H1 (cell line): ENCODE measurements around the gene KLHL29. TPM values are rescaled to one million over a fixed set of nuclear protein-coding genes. Genes with fewer than 3 reads are reported as not detected.

Experiments
- ATF2 ChIP-seq: IDR thresholded peaks from 2 replicates; pipeline ENCODE4 v1.6.1; 2012; ENCODE audit warnings: low read length, inconsistent platforms
- EP300 ChIP-seq, 2 experiments: IDR thresholded peaks; 1 replicate in 1 of 2; 2 replicates in 1 of 2; pipeline ENCODE4 v1.6.1; 2011 to 2012; ENCODE audit warnings: low read depth in 2 of 2, low read length in 2 of 2, mild to moderate bottlenecking in 2 of 2, borderline replicate concordance in 1 of 2, inconsistent platforms in 1 of 2, moderate library complexity in 1 of 2
- PHF8 ChIP-seq: fragments of 200-600 bp; sonication (generic); conservative IDR thresholded peaks from 2 replicates; pipeline ENCODE4 v1.7.1; 2012; ENCODE audit warnings: low read depth, mild to moderate bottlenecking, inconsistent platforms, low read length, moderate library complexity
- POU5F1 ChIP-seq: IDR thresholded peaks from 2 replicates; pipeline ENCODE4 v1.6.1; 2011; ENCODE audit warnings: low read depth, mild to moderate bottlenecking, low read length, moderate library complexity
- RNF2 ChIP-seq: fragments of 200-900, 300-1000 bp; sonication (generic); IDR thresholded peaks from 2 replicates; pipeline ENCODE4 v1.7.1; 2016; ENCODE audit warnings: borderline replicate concordance, low read depth, mild to moderate bottlenecking, antibody characterized with exemption, low read length; ENCODE audit not compliant: poor library complexity, severe bottlenecking; ENCODE audit errors: missing control alignments
- SP2 ChIP-seq: IDR thresholded peaks from 2 replicates; pipeline ENCODE4 v1.6.1; 2012; ENCODE audit warnings: mild to moderate bottlenecking, low read length, inconsistent platforms
- SP4 ChIP-seq: IDR thresholded peaks from 2 replicates; pipeline ENCODE4 v1.6.1; 2012; ENCODE audit warnings: low read length, inconsistent platforms
- polyA plus RNA-seq, 7 experiments: library from polyadenylated mRNA; depleted of rRNA in 3 of 7; stranded (reverse) in 5 of 7; unstranded in 2 of 7; fragments of >200 nt in 5 of 7; fragments of 200-250 nt in 2 of 7; gene quantifications; 1 replicate in 5 of 7; 2 replicates in 1 of 7; 4 replicates in 1 of 7; pipeline versions ENCODE4 v1.2.1 to v1.2.3, GENCODE V29; 2011 to 2013; ENCODE audit warnings: missing spikeins in 2 of 7, mixed read lengths in 2 of 7
- total RNA-seq: library from RNA; stranded (reverse); fragmentation: NEBNext Ultra II Directional; extraction: Animal tissue kit (Norgen Biotek cat#: 25700); gene quantifications from 2 replicates; pipeline ENCODE4 v1.2.1, GENCODE V29; 2021
- TF ChIP-seq, protein P1 (sequence below): IDR thresholded peaks from 2 replicates; pipeline ENCODE4 v1.6.1; 2011; ENCODE audit warnings: low read depth, mild to moderate bottlenecking, low read length; ENCODE audit not compliant: insufficient read depth

Gene KLHL29
- total and polyA plus RNA-seq, 2 of the 8 experiments (the other 6 are each of a cell fraction or from before 2014, with no cell fraction given): 1.1 to 4.7 TPM

DNA sequence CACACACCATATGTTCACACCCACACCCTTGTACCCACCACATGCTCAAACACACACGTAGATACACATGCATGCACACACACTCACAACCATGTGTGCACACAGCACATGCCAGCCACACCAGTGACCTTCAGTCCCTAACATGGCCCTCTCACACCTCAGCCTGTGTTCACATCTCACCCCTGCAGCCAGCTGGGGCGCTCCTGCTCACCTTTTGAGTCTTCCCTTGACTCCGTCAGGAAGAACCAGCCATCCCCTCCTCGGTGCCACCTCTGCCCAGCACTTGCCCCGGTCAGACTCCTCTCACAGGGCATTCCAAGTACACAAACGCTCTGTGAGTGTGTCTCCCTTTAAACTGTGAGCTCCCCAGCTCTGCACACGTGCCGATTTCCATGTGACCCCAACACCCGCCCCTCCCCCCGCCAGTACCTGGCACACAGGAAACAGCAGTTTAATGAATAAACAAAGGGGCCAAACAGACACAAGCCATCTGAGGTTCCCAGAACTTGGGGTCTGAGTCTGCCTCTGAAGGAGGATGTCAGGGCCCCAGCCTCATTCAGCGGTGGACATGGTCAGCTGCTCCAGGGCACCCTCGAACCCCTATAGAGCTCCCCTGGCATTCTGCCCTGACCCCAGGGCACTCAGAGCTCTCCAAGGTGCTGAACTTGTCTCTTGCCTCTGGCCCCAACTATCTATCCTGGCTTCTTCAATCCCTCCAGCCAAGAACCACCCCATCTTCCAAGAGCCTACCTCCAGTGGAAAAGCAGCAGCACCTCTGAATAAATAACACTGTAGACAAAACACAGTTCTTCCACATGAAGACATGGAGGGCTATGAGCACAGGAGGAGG is 289.1 kb downstream of the KLHL29 start (continued):
- TF ChIP-seq SP4 (no peak), POU5F1 (no peak), EP300 (IDR thresholded peaks at IDR 0.05; ENCODE audit: borderline replicate concordance in 1 of 2, low read depth in 2 of 2, low read length in 2 of 2) (no peak), RNF2 (no peak), PHF8 (no peak), SP2 (no peak), ATF2 (no peak)
- TF ChIP-seq, protein P1, sequence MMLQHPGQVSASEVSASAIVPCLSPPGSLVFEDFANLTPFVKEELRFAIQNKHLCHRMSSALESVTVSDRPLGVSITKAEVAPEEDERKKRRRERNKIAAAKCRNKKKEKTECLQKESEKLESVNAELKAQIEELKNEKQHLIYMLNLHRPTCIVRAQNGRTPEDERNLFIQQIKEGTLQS: no peak
